B cell (primary cell): ENCODE data around the gene ABHD17C.

Source experiments
- CTCF ChIP-seq: fragments of 200-600 bp; IDR thresholded peaks from one replicate; pipeline ENCODE4 v1.8.0; 2022; ENCODE audit warnings: antibody characterized with exemption, mild to moderate bottlenecking
- EZH2 ChIP-seq: IDR thresholded peaks from 2 replicates; pipeline ENCODE4 v1.6.1; 2012; ENCODE audit warnings: borderline replicate concordance, low read depth, mild to moderate bottlenecking, moderate library complexity, low read length; ENCODE audit not compliant: insufficient read depth, poor library complexity, severe bottlenecking

GRCh38 chr15:80758130-80758745 is 63.1 kb downstream of the ABHD17C start:
- no peak for TF ChIP-seq CTCF
- TF ChIP-seq EZH2 = no peak
